AG04449 (cell line): ENCODE data around the gene ENTPD6.
"Not testable (repeated sequence)": the region's sequence is repeated elsewhere in the genome, so short reads cannot be mapped to it uniquely, and the experiment has no call there.

Experiments
- CTCF ChIA-PET: fragments of 350-600 bp; formaldehyde crosslinking; extraction: SDS; loops from one replicate; lab custom pipeline; 2021; ENCODE audit warnings: antibody characterized with exemption; lab: Yijun Ruan, JAX
- POLR2A ChIA-PET: fragments of 400-600, 350-600 bp; formaldehyde crosslinking; extraction: SDS; loops from one replicate; lab custom pipeline; 2020; ENCODE audit warnings: antibody characterized with exemption, inconsistent platforms; lab: Yijun Ruan, JAX
- DNase-seq: peaks from one replicate; pipeline ENCODE4 v3.0.0-alpha.2; 2010; ENCODE audit warnings: low read depth, low spot score
- H3K4me3 ChIP-seq: 2 replicates; pipeline ENCODE4 v1.5.1; 2011; ENCODE audit warnings: low read depth, mild to moderate bottlenecking, control low read depth, low read length
- TF ChIP-seq, protein P1 (sequence below): IDR thresholded peaks from one replicate; pipeline ENCODE4 v1.5.1; 2011; ENCODE audit warnings: mild to moderate bottlenecking, moderate library complexity, low read length, control low read depth, inconsistent platforms; ENCODE audit not compliant: insufficient read depth; ENCODE audit errors: missing control alignments

ENTPD6 gene

DNA sequence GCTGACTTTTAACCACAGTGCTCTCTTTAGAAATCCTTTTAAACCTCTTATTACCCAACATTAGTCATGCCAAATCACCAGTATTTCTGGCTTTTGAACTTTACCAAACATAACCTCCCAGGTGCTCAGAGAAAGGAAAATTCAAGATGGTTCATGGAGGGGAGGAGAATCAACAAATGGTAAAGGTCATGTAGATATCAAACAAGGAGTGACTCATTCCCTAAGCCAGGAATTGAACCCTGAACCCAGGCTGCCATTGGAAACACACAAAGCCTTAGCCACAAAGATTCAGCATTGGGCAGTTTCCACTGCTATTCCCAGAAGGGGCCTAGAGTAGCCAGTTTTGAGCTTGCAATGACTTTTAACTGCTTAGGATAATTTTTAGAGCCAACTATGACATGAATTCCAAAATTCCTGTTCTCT, 21.6 kb upstream of the ENTPD6 start:
- no peak overlapping the region for H3K4me3 ChIP-seq
- ChIA-PET CTCF (interaction anchor here (0.6 to 2.4 kb wide), 3 partner anchors 9 to 180 kb away, joined by 3 to 9 read pairs (median 3); no protein-coding TSS in a partner anchor), POLR2A (no interaction called here)
- no peak for DNase-seq
- TF ChIP-seq, protein P1, sequence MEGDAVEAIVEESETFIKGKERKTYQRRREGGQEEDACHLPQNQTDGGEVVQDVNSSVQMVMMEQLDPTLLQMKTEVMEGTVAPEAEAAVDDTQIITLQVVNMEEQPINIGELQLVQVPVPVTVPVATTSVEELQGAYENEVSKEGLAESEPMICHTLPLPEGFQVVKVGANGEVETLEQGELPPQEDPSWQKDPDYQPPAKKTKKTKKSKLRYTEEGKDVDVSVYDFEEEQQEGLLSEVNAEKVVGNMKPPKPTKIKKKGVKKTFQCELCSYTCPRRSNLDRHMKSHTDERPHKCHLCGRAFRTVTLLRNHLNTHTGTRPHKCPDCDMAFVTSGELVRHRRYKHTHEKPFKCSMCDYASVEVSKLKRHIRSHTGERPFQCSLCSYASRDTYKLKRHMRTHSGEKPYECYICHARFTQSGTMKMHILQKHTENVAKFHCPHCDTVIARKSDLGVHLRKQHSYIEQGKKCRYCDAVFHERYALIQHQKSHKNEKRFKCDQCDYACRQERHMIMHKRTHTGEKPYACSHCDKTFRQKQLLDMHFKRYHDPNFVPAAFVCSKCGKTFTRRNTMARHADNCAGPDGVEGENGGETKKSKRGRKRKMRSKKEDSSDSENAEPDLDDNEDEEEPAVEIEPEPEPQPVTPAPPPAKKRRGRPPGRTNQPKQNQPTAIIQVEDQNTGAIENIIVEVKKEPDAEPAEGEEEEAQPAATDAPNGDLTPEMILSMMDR: no peak

GRCh38 chr20:25176184-25176583, 19.3 kb upstream of the ENTPD6 start:
- CTCF ChIA-PET: interaction anchor here (1.1 to 1.3 kb wide), 2 partner anchors 10 to 182 kb away, joined by 3 to 8 read pairs; no protein-coding TSS in a partner anchor
- DNase-seq: no peak
- POLR2A ChIA-PET: no interaction called here
- TF ChIP-seq, protein P1: no peak
- no peak overlapping the region for H3K4me3 ChIP-seq

- no peak for DNase-seq
- H3K4me3 ChIP-seq: no peak overlapping the region
- CTCF ChIA-PET: interaction anchor here (0.7 to 2.8 kb wide), 15 partner anchors 12 to 183 kb away, joined by 3 to 39 read pairs (median 6); partner anchors contain the start of gene ENTPD6
- POLR2A ChIA-PET: no interaction called here
- TF ChIP-seq, protein P1: no peak
These were observed 17.6 kb upstream of the ENTPD6 start for GRCh38 chr20:25177890-25178321.

DNA sequence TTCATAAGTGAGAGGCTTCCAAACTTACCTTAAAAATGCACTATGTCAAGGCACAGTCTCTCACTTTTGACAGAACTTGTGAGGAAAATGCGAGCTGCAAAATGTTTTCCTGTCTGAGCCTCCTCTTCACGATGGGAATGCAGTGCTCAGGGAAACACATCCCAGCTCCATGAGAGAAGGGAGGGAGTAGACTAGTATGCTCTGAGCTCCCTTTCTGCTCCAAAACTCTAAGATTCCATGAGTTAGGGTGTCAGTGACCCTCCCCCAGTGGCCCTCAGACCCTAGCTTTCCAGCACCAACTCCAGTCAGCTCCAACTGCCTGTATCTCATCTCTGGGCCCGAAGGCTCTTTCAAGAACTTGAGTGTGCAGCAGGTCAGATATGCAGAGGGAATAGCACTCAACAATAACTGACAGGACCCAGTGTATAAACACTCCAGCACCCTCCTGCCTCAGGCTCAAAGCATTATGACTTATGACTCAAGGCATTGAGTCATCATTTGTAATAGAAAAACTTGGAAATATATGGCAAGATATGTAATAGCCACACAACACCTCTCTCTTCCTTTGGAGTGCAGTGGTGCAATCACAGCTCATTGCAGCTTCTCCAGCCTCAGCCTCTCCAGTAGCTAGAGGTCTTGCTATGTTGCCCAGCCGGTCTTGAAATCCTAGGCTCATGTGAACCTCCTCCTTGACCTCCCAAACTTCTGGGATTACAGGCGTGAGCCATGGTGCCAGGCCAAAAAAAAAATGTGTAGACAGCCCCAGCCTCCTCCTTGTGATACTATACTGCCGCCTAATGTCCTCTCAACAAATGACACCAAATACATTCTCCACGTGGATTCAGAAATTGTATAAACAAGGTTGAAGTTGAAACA, 16.7 kb upstream of the ENTPD6 start:
- ChIA-PET CTCF (interaction anchor here (0.7 to 2.8 kb wide), 25 partner anchors 9 to 184 kb away, joined by 3 to 39 read pairs (median 5); partner anchors contain the start of gene ENTPD6), POLR2A (no interaction called here)
- no peak overlapping the region; the same call in 1 of the 2 replicates for H3K4me3 ChIP-seq
- DNase-seq: peak; percentile 31
- TF ChIP-seq, protein P1: peak; percentile 66

DNA sequence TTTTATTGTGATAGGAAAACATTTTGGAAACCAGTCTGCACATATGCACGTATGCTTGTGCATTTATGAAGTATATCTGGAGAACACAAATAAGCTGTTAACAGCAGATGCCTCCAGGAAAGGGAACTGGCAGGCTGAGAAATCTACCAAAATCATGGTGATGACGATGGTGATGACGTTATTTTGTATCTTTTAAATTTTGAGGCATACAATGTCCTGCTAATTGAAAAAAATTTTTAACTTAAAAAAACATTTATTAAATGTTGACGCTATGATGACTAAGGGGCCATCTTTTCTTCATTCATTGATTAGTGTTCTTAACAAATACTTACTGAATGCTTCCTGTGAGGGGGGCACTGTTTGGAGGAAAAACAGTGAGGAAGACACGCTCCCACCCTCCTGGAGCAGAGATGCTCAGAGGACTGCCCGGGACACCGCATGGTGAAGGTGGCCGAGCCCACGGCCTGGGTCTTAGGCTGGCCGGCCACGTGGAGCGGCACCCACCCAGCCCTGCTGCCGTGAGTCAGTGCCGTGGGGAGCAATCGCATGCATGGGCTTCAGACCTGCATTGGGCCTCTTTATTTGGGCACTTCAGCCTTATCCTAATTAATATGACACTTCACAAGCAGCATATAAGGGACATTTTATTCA, 15.9 kb upstream of the ENTPD6 start:
- H3K4me3 ChIP-seq: no peak overlapping the region
- ChIA-PET CTCF (interaction anchor here (0.6 to 2.8 kb wide), 23 partner anchors 8 to 221 kb away, joined by 3 to 39 read pairs (median 5); partner anchors contain the start of gene ENTPD6), POLR2A (no interaction called here)
- TF ChIP-seq, protein P1: no peak
- no peak for DNase-seq

- CTCF ChIA-PET, H3K4me3 ChIP-seq, POLR2A ChIA-PET: not testable (repeated sequence)
These were observed 11.1 kb upstream of the ENTPD6 start for GRCh38 chr20:25184391-25184790.

More at GRCh38 chr20:25184391-25184790, 11.1 kb upstream of the ENTPD6 start:
- not testable (repeated sequence) for DNase-seq
